IMR-90 (cell line): Measurements from ENCODE around the gene ZMYND10. TPM values are rescaled to one million over a fixed set of nuclear protein-coding genes. Genes with fewer than 3 reads are reported as not detected.

Source experiments
- ATAC-seq: fragments of 200-7000 bp; cut with Tn5 transposase; 2 replicates; pipeline ENCODE4 v1.9.1; 2020; ENCODE audit warnings: low read depth, mild to moderate bottlenecking, moderate library complexity
- BruUV-seq: library from RNA; stranded (reverse); fragments of 400-500 nt; replicated peaks from 2 replicates; lab custom pipeline; 2021; lab: Mats Ljungman, UMichigan
- CTCF ChIA-PET: fragments of 300-600 bp; formaldehyde crosslinking; extraction: SDS; loops from one replicate; lab custom pipeline; 2021; ENCODE audit warnings: antibody characterized with exemption; lab: Yijun Ruan, JAX
- POLR2A ChIA-PET: fragments of 300-600 bp; sonication (Branson Sonifier 250); formaldehyde crosslinking; loops from one replicate; lab custom pipeline; 2022; ENCODE audit warnings: antibody characterized with exemption; ENCODE audit not compliant: unreplicated experiment; lab: Charles Lee
- DNase-seq: peaks from one replicate; pipeline ENCODE4 v3.0.0; 2013
- H2AFZ ChIP-seq: replicated peaks from 2 replicates; pipeline ENCODE3; 2013; ENCODE audit warnings: low read length, mild to moderate bottlenecking; ENCODE audit not compliant: poor library complexity
- H2AK5ac ChIP-seq: 2 replicates; pipeline ENCODE4 v1.6.1; 2013; ENCODE audit warnings: low read depth, low read length, inconsistent platforms
- H2AK9ac ChIP-seq: replicated peaks from 2 replicates; pipeline ENCODE3; 2013; ENCODE audit warnings: mild to moderate bottlenecking, low read depth, low read length, moderate library complexity; ENCODE audit not compliant: poor library complexity
- H2BK120ac ChIP-seq: 2 replicates; pipeline ENCODE4 v1.6.1; 2013; ENCODE audit warnings: low read depth, low read length, inconsistent platforms
- H2BK15ac ChIP-seq: 3 replicates; pipeline ENCODE4 v1.6.1; 2013; ENCODE audit warnings: low read depth, low read length, inconsistent platforms
- H2BK20ac ChIP-seq: 2 replicates; pipeline ENCODE4 v1.6.1; 2013; ENCODE audit warnings: low read depth, mild to moderate bottlenecking, inconsistent platforms, low read length, moderate library complexity
- H2BK5ac ChIP-seq: 2 replicates; pipeline ENCODE4 v1.6.1; 2013; ENCODE audit warnings: mild to moderate bottlenecking, low read depth, low read length, inconsistent platforms; ENCODE audit not compliant: poor library complexity, severe bottlenecking
- H3K14ac ChIP-seq: replicated peaks from 2 replicates; pipeline ENCODE4 v1.6.1; 2013; ENCODE audit warnings: low read depth, low read length, inconsistent platforms
- H3K18ac ChIP-seq: 2 replicates; pipeline ENCODE4 v1.6.1; 2013; ENCODE audit warnings: low read depth, low read length, control low read depth
- H3K23ac ChIP-seq: 2 replicates; pipeline ENCODE4 v1.6.1; 2013; ENCODE audit warnings: low read depth, low read length, inconsistent platforms
- H3K27ac ChIP-seq: 2 replicates; pipeline ENCODE4 v1.5.1; 2013; ENCODE audit warnings: mild to moderate bottlenecking, control low read depth, low read length; ENCODE audit not compliant: insufficient read depth
- H3K27me3 ChIP-seq: 2 replicates; pipeline ENCODE4 v1.6.1; 2013; ENCODE audit warnings: low read length; ENCODE audit not compliant: control insufficient read depth, insufficient read depth
- H3K36me3 ChIP-seq: 2 replicates; pipeline ENCODE4 v1.6.1; 2013; ENCODE audit warnings: low read length, mixed read lengths; ENCODE audit not compliant: control insufficient read depth, insufficient read depth
- H3K4ac ChIP-seq: 2 replicates; pipeline ENCODE4 v1.6.1; 2013; ENCODE audit warnings: low read depth, low read length, inconsistent platforms
- H3K4me1 ChIP-seq: 2 replicates; pipeline ENCODE4 v1.6.1; 2013; ENCODE audit warnings: low read length, mixed read lengths; ENCODE audit not compliant: control insufficient read depth, insufficient read depth
- H3K4me2 ChIP-seq: 2 replicates; pipeline ENCODE4 v1.6.1; 2013; ENCODE audit warnings: low read depth, mild to moderate bottlenecking, control low read depth, low read length, moderate library complexity
- H3K4me3 ChIP-seq: 2 replicates; pipeline ENCODE4 v1.5.1; 2013; ENCODE audit warnings: low read depth, mild to moderate bottlenecking, control low read depth, low read length, moderate library complexity; ENCODE audit not compliant: insufficient read depth
- H3K56ac ChIP-seq: 2 replicates; pipeline ENCODE4 v1.6.1; 2013; ENCODE audit warnings: low read length, inconsistent platforms; ENCODE audit not compliant: insufficient read depth; ENCODE audit errors: extremely low read depth
- H3K79me1 ChIP-seq, 2 experiments: 2 replicates each; pipeline ENCODE4 v1.6.1; 2013; ENCODE audit warnings: low read length in 2 of 2, inconsistent platforms in 1 of 2, low read depth in 1 of 2
- H3K9ac ChIP-seq: 2 replicates; pipeline ENCODE4 v1.6.1; 2013; ENCODE audit warnings: low read depth, low read length, control low read depth
- H3K9me1 ChIP-seq: 2 replicates; pipeline ENCODE4 v1.6.1; 2013; ENCODE audit warnings: low read length, inconsistent platforms; ENCODE audit not compliant: insufficient read depth
- H3K9me3 ChIP-seq: 2 replicates; pipeline ENCODE4 v1.6.1; 2013; ENCODE audit warnings: low read length; ENCODE audit not compliant: control insufficient read depth, insufficient read depth
- H4K20me1 ChIP-seq: 2 replicates; pipeline ENCODE4 v1.6.1; 2013; ENCODE audit warnings: low read length, inconsistent platforms; ENCODE audit not compliant: insufficient read depth
- H4K5ac ChIP-seq: 2 replicates; pipeline ENCODE4 v1.6.1; 2013; ENCODE audit warnings: mild to moderate bottlenecking, low read depth, low read length, control low read depth
- H4K8ac ChIP-seq, 2 experiments: 2 replicates each; pipeline ENCODE4 v1.6.1; 2013; ENCODE audit warnings: low read depth in 2 of 2, low read length in 2 of 2, control low read depth in 1 of 2, inconsistent platforms in 1 of 2
- H4K91ac ChIP-seq: 2 replicates; pipeline ENCODE4 v1.6.1; 2013; ENCODE audit warnings: low read depth, low read length, inconsistent platforms; ENCODE audit not compliant: insufficient read depth
- BHLHE40 ChIP-seq: fragments of 150-350 bp; IDR thresholded peaks from 2 replicates; pipeline ENCODE4 v1.6.1; 2016; ENCODE audit warnings: mild to moderate bottlenecking, low read depth, low read length
- CHD1 ChIP-seq: IDR thresholded peaks from 2 replicates; pipeline ENCODE4 v1.6.1; 2012; ENCODE audit warnings: low read depth, low read length, improper control_type of control experiment
- FOS ChIP-seq: fragments of 150-350 bp; IDR thresholded peaks from 2 replicates; pipeline ENCODE4 v1.6.1; 2016; ENCODE audit warnings: low read depth, low read length
- MAZ ChIP-seq: IDR thresholded peaks from 2 replicates; pipeline ENCODE4 v1.6.1; 2012; ENCODE audit warnings: low read depth, mild to moderate bottlenecking, low read length, improper control_type of control experiment, moderate library complexity, borderline replicate concordance
- NFE2L2 ChIP-seq: fragments of 150-350 bp; IDR thresholded peaks from 2 replicates; pipeline ENCODE4 v1.6.1; 2016; ENCODE audit warnings: low read depth, mild to moderate bottlenecking, low read length
- POLR2A ChIP-seq: IDR thresholded peaks from 2 replicates; pipeline ENCODE4 v1.6.1; 2012; ENCODE audit warnings: mild to moderate bottlenecking, low read depth, low read length
- RAD21 ChIP-seq: IDR thresholded peaks from 2 replicates; pipeline ENCODE4 v1.6.1; 2012; ENCODE audit warnings: low read length, improper control_type of control experiment
- RFX5 ChIP-seq: IDR thresholded peaks from 2 replicates; pipeline ENCODE4 v1.8.0; 2012; ENCODE audit warnings: low read depth, mild to moderate bottlenecking, low read length, moderate library complexity
- WGBS, 2 experiments: methylation state at CpG; one replicate each; pipeline versions ENCODE4 v1.1.5 to v1.1.7; 2013; ENCODE audit warnings: missing lambda C conversion rate in 2 of 2; ENCODE audit not compliant: insufficient read length in 1 of 2; ENCODE audit errors: extremely low coverage in 2 of 2; 5-methylcytosine and 5-hydroxymethylcytosine counted together
- dilution Hi-C: fragments of 300-500 bp; cut with HindIII; formaldehyde crosslinking; loops from one replicate; pipeline ENCODE4 v1.14.3; 2018; ENCODE audit warnings: low sequenced_read_pairs; ENCODE audit not compliant: unreplicated experiment
- in situ Hi-C: fragments of 300-500 bp; cut with MboI; formaldehyde crosslinking; loops from 3 replicates; pipeline ENCODE4 v1.14.3; 2019; ENCODE audit warnings: low sequenced_read_pairs, inconsistent platforms, mixed read lengths
- intact Hi-C: fragments of 100-400 bp; cut with micrococcal nuclease; formaldehyde crosslinking; loops from 2 replicates; pipeline ENCODE4 v1.10.0; 2022
- polyA plus RNA-seq, 3 experiments: library from polyadenylated mRNA; depleted of rRNA; stranded (reverse); fragments of >200 nt; gene quantifications; 2 replicates each; pipeline ENCODE4 v1.2.3, GENCODE V29; 2012; ENCODE audit warnings: low replicate concordance in 1 of 3
- total RNA-seq: library from RNA; depleted of rRNA; stranded (reverse); fragments of >200 nt; gene quantifications from 2 replicates; pipeline ENCODE4 v1.2.3, GENCODE V29; 2012
- TF ChIP-seq, protein P1 (sequence below): conservative IDR thresholded peaks from 2 replicates; pipeline ENCODE4 v1.5.1; 2012; ENCODE audit warnings: mild to moderate bottlenecking, low read depth, low read length, improper control_type of control experiment
- TF ChIP-seq, protein P2 (sequence below): fragments of 150-350 bp; IDR thresholded peaks from 2 replicates; pipeline ENCODE4 v1.6.1; 2016; ENCODE audit warnings: low read depth, mild to moderate bottlenecking, low read length, moderate library complexity, borderline replicate concordance

Gene ZMYND10
- total and polyA plus RNA-seq, 2 of the 4 experiments (the other 2 are of a cell fraction), result 1.1 to 1.4 TPM

GRCh38 chr3:50321336-50322114 lies 24.0 kb downstream of the ZMYND10 start:
- TF ChIP-seq NFE2L2 (no peak), RAD21 (no peak), FOS (no peak), CHD1 (peak; percentile 99; the same call in 1 of the 2 replicates), BHLHE40 (peak; percentile 97), MAZ (peak; percentile 49), RFX5 (no peak), POLR2A (peak; percentile 80)
- TF ChIP-seq, protein P1, sequence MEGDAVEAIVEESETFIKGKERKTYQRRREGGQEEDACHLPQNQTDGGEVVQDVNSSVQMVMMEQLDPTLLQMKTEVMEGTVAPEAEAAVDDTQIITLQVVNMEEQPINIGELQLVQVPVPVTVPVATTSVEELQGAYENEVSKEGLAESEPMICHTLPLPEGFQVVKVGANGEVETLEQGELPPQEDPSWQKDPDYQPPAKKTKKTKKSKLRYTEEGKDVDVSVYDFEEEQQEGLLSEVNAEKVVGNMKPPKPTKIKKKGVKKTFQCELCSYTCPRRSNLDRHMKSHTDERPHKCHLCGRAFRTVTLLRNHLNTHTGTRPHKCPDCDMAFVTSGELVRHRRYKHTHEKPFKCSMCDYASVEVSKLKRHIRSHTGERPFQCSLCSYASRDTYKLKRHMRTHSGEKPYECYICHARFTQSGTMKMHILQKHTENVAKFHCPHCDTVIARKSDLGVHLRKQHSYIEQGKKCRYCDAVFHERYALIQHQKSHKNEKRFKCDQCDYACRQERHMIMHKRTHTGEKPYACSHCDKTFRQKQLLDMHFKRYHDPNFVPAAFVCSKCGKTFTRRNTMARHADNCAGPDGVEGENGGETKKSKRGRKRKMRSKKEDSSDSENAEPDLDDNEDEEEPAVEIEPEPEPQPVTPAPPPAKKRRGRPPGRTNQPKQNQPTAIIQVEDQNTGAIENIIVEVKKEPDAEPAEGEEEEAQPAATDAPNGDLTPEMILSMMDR, result peak; percentile 42
- TF ChIP-seq, protein P2, sequence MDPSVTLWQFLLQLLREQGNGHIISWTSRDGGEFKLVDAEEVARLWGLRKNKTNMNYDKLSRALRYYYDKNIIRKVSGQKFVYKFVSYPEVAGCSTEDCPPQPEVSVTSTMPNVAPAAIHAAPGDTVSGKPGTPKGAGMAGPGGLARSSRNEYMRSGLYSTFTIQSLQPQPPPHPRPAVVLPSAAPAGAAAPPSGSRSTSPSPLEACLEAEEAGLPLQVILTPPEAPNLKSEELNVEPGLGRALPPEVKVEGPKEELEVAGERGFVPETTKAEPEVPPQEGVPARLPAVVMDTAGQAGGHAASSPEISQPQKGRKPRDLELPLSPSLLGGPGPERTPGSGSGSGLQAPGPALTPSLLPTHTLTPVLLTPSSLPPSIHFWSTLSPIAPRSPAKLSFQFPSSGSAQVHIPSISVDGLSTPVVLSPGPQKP, result no peak
- in situ Hi-C loops (no loop called here), intact Hi-C loops (loop anchor here (5.0 kb wide), 1 partner anchor 59 kb away; no protein-coding TSS in a partner anchor), dilution Hi-C loops (no loop called here)
- Histone ChIP-seq H4K5ac (peak overlapping the region; percentile 95), H3K4me1 (peaks cover 25% of the 10 kb centered on the region), H4K20me1 (peaks cover 12% of the 10 kb centered on the region; the same call in 1 of the 2 replicates), H3K27me3 (no peaks in the 10 kb centered on the region), H2BK20ac (peak overlapping the region; percentile 95), H3K56ac (peak overlapping the region; percentile 97; the same call in 1 of the 2 replicates), H2BK15ac (peak overlapping the region; percentile 85; the same call in 1 of the 3 replicates), H3K4me3 (peak overlapping the region; percentile 58), H3K79me1 (peaks cover 26 to 57% of the 10 kb centered on the region in 2 experiments), H2AFZ (peak overlapping the region; percentile 95), H3K27ac (peak overlapping the region; percentile 98), H3K23ac (peak overlapping the region; percentile 96), H3K9me1 (peaks cover 16% of the 10 kb centered on the region), H3K9ac (peak overlapping the region; percentile 94), H2BK5ac (peak overlapping the region; percentile 98), H2AK5ac (peak overlapping the region; percentile 87), H3K9me3 (no peaks in the 10 kb centered on the region), H3K4me2 (peak overlapping the region; percentile 73), H4K8ac (peak overlapping the region; percentile 96 to 99; a peak in 3 of 4 replicates), H2BK120ac (peak overlapping the region; percentile 100), H3K4ac (peak overlapping the region; percentile 98), H3K18ac (peak overlapping the region; percentile 94; the same call in 1 of the 2 replicates), H3K36me3 (peaks cover 36% of the 10 kb centered on the region), H2AK9ac (peak overlapping the region; percentile 93), H3K14ac (peak overlapping the region; percentile 98), H4K91ac (peak overlapping the region; percentile 93)
- 0% methylated on average over 15 of the region's 59 CpGs; no CpG with 5 or more reads in 1 of the 2 experiments for WGBS, 2 experiments
- BruUV-seq, result no TSS peak
- ChIA-PET POLR2A (interaction anchor here (0.6 kb wide), 1 partner anchor 25 kb away, joined by 10 read pairs; no protein-coding TSS in a partner anchor), CTCF (no interaction called here)
- ATAC-seq (peak; percentile 90), DNase-seq (peak; percentile 83)
